NT2/D1 (cell line): Measurements from ENCODE around the gene QRFP.

Experiments used
- DNase-seq: peaks from one replicate; pipeline ENCODE4 v3.0.0-alpha.2; 2011; ENCODE audit warnings: low read depth, low spot score
- H3K27me3 ChIP-seq: 2 replicates; pipeline ENCODE4 v1.6.0; 2011; ENCODE audit warnings: mild to moderate bottlenecking; ENCODE audit not compliant: insufficient read length, insufficient read depth
- H3K36me3 ChIP-seq: 2 replicates; pipeline ENCODE4 v1.6.1; 2011; ENCODE audit warnings: mild to moderate bottlenecking, low read length, mixed read lengths; ENCODE audit not compliant: insufficient read depth, insufficient read length
- H3K4me1 ChIP-seq: 2 replicates; pipeline ENCODE4 v1.5.1; 2011; ENCODE audit not compliant: insufficient read depth, insufficient read length
- H3K4me3 ChIP-seq: 2 replicates; pipeline ENCODE4 v1.5.1; 2011; ENCODE audit warnings: low read depth; ENCODE audit not compliant: insufficient read length
- H3K9ac ChIP-seq: 2 replicates; pipeline ENCODE4 v1.6.0; 2011; ENCODE audit warnings: low read depth; ENCODE audit not compliant: insufficient read length
- H3K9me3 ChIP-seq: 2 replicates; pipeline ENCODE4 v1.5.1; 2011; ENCODE audit warnings: mild to moderate bottlenecking, low read length; ENCODE audit not compliant: insufficient read depth
- SUZ12 ChIP-seq: IDR thresholded peaks from 2 replicates; pipeline ENCODE4 v1.6.1; 2011; ENCODE audit not compliant: insufficient read length, insufficient read depth; ENCODE audit errors: extremely low read depth
- YY1 ChIP-seq: IDR thresholded peaks from 2 replicates; pipeline ENCODE4 v1.6.1; 2011; ENCODE audit not compliant: insufficient read length, insufficient read depth
- ZNF274 ChIP-seq: IDR thresholded peaks from 2 replicates; pipeline ENCODE4 v1.6.1; 2011; ENCODE audit warnings: mild to moderate bottlenecking, low read depth, low read length

Gene QRFP

DNA sequence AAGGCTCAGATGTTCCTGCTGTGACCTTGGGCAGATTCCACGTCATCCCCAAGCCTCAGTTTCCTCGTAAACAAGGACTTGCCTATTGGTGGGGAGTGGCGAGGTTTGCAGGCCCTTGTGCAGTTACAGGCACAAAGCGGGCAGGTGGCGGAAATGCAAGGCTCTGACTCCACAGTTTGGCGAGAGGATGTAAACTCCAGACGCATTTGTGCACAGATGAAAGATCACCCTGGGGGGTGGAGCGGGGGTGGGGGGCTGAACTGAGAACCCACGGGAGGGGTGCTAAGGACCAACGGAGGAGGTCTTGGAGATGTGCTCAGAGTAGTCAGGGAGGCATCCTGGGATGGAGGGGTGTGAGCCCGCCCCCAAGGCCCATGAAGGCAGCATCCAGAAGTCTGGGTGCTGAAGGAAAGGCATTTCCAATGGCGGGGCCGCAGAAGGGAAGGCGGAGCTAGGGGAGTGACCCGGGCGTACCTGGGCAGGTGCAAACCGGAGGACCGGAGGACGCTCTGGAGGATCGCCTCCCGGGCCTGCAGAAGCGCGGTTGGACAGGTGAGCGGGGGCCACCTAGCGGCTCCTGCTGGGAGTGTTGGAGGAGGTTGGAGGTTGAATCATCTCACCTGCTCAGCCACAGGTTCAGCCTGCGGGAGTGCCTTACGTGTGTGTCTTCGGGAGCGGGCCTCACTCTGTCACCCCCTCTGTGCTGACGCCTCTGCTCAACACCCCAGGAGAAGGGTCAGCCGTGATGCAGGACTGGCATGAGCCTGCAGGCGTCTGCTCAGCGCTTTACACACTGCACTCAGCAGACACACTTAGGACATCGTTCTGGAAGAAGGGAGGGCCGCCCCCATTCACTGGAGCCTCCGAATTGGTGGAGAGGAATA, 44.3 kb upstream of the QRFP start:
- no peak for TF ChIP-seq ZNF274
- TF ChIP-seq SUZ12: no peak
- TF ChIP-seq YY1: no peak
- no peak overlapping the region for H3K4me3 ChIP-seq
- H3K36me3 ChIP-seq: no peaks in the 10 kb centered on the region
- H3K4me1 ChIP-seq: peaks cover 20% of the 10 kb centered on the region
- no peaks in the 10 kb centered on the region for H3K9me3 ChIP-seq
- no peak overlapping the region for H3K9ac ChIP-seq
- peak; percentile 57 for DNase-seq
- H3K27me3 ChIP-seq: peaks cover 52% of the 10 kb centered on the region

GRCh38 chr9:130940027-130940549, 43.5 kb upstream of the QRFP start:
- no peaks in the 10 kb centered on the region for H3K9me3 ChIP-seq
- H3K27me3 ChIP-seq: peaks cover 52% of the 10 kb centered on the region
- H3K36me3 ChIP-seq: no peaks in the 10 kb centered on the region
- H3K4me3 ChIP-seq: no peak overlapping the region
- DNase-seq: no peak
- peaks cover 28% of the 10 kb centered on the region for H3K4me1 ChIP-seq
- TF ChIP-seq YY1 (no peak), SUZ12 (no peak), ZNF274 (no peak)
- no peak overlapping the region for H3K9ac ChIP-seq

GRCh38 chr9:130939405-130940026, 42.9 kb upstream of the QRFP start:
- Histone ChIP-seq H3K9me3 (no peaks in the 10 kb centered on the region), H3K9ac (peak overlapping the region; percentile 77), H3K4me1 (peaks cover 28% of the 10 kb centered on the region), H3K27me3 (peaks cover 52% of the 10 kb centered on the region), H3K4me3 (peak overlapping the region; percentile 61), H3K36me3 (no peaks in the 10 kb centered on the region)
- TF ChIP-seq SUZ12 (peak; percentile 63), ZNF274 (no peak), YY1 (no peak)
- DNase-seq: no peak

- DNase-seq: no peak
Measured at GRCh38 chr9:130938652-130939404, 42.2 kb upstream of the QRFP start, which contains the start of gene FIBCD1. FIBCD1 (minus strand) TSS chr9:130939247; CDS start chr9:130938607, 640 bp downstream.

DNA sequence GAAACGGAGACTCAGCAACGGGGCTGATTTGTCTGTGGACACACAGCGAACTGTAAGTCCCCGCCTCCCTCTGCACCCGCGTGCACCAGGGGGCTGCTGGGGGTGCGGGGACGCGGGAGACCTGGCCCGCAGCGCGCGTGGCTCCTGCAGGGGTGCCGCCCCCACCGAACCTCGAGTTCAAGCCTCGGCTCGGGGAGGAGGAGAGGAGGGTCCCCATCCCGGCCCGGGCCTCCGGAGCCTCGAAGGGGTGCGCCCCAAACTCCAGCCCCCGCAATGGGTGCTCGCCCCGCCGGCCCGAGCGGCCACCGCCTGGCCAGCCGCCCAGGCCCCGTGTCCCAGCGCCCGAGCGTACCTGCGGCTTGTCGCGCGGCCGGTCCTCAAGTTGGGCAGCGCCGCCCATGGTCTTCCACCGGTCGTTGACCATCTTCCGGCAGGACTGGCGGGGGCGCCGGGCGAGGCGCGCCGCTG, 41.6 kb upstream of the QRFP start:
- H3K4me3 ChIP-seq: peak overlapping the region; percentile 61
- H3K4me1 ChIP-seq: peaks cover 27% of the 10 kb centered on the region

More at GRCh38 chr9:130938652-130939404, 42.2 kb upstream of the QRFP start, which contains the start of gene FIBCD1:
- H3K4me3 ChIP-seq: peak within 1 kb of the TSS; percentile 61
- H3K9me3 ChIP-seq: no peaks in the 10 kb centered on the region
- peaks cover 52% of the 10 kb centered on the region for H3K27me3 ChIP-seq
- no peaks in the 10 kb centered on the region for H3K36me3 ChIP-seq
- H3K4me1 ChIP-seq: peaks cover 27% of the 10 kb centered on the region
- H3K9ac ChIP-seq: peak within 1 kb of the TSS; percentile 77
- TF ChIP-seq YY1: no peak
- TF ChIP-seq ZNF274: no peak
- TF ChIP-seq SUZ12: no peak

GRCh38 chr9:130937146-130938076, 40.8 kb upstream of the QRFP start:
- Histone ChIP-seq H3K9me3 (no peaks in the 10 kb centered on the region), H3K36me3 (no peaks in the 10 kb centered on the region), H3K9ac (peak overlapping the region; percentile 73), H3K27me3 (peaks cover 48% of the 10 kb centered on the region), H3K4me1 (peaks cover 29% of the 10 kb centered on the region), H3K4me3 (peak overlapping the region; percentile 61)
- no peak for DNase-seq
- TF ChIP-seq SUZ12: no peak
- TF ChIP-seq YY1: no peak
- TF ChIP-seq ZNF274: no peak

More for the DNA sequence above, 41.6 kb upstream of the QRFP start:
- Histone ChIP-seq H3K9ac (peak overlapping the region; percentile 73), H3K27me3 (peaks cover 52% of the 10 kb centered on the region), H3K36me3 (no peaks in the 10 kb centered on the region), H3K9me3 (no peaks in the 10 kb centered on the region)
- no peak for TF ChIP-seq ZNF274
- no peak for TF ChIP-seq SUZ12
- TF ChIP-seq YY1: no peak
- DNase-seq: no peak
